GM19193 (cell line): ENCODE results near the gene MORN1.

Experiments used
- POLR2A ChIP-seq: IDR thresholded peaks from 4 replicates; pipeline ENCODE4 v1.6.1; 2011; ENCODE audit not compliant: insufficient read depth, insufficient read length; ENCODE audit errors: extremely low read depth

MORN1 gene

GRCh38 chr1:2386636-2387611 lies 4.4 kb downstream of the MORN1 start:
- no peak for TF ChIP-seq POLR2A

GRCh38 chr1:2385606-2386280 lies 5.6 kb downstream of the MORN1 start:
- no peak for TF ChIP-seq POLR2A

GRCh38 chr1:2384941-2385481 lies 6.3 kb downstream of the MORN1 start:
- TF ChIP-seq POLR2A, result no peak

- no peak for TF ChIP-seq POLR2A
Measured at GRCh38 chr1:2384130-2384860, 7.1 kb downstream of the MORN1 start.

GRCh38 chr1:2383576-2383975 lies 7.8 kb downstream of the MORN1 start:
- TF ChIP-seq POLR2A, result no peak

GRCh38 chr1:2382621-2383361 lies 8.6 kb downstream of the MORN1 start:
- TF ChIP-seq POLR2A, result no peak

GRCh38 chr1:2381741-2382620 lies 9.4 kb downstream of the MORN1 start:
- TF ChIP-seq POLR2A, result no peak

GRCh38 chr1:2380816-2381591 lies 10.3 kb downstream of the MORN1 start:
- TF ChIP-seq POLR2A, result no peak

- TF ChIP-seq POLR2A, result no peak
Measured at GRCh38 chr1:2379733-2380404, 11.5 kb downstream of the MORN1 start.

GRCh38 chr1:2378956-2379732 lies 12.2 kb downstream of the MORN1 start:
- TF ChIP-seq POLR2A, result no peak

GRCh38 chr1:2378441-2378851 lies 12.9 kb downstream of the MORN1 start:
- TF ChIP-seq POLR2A, result no peak

- TF ChIP-seq POLR2A, result no peak
Measured at GRCh38 chr1:2377751-2378440, 13.5 kb downstream of the MORN1 start.
